ENCODE results near the gene NFIA. TPM values are rescaled to one million over a fixed set of nuclear protein-coding genes. Genes with fewer than 3 reads are reported as not detected.

NFIA gene
- total RNA-seq, 6 donors from 2014 or later, result 33.5 to 94.3 (median 44.9) TPM

- no peak overlapping the region for H3K27ac ChIP-seq
- H3K27me3 ChIP-seq, result no peaks in the 10 kb centered on the region
- no peak for DNase-seq
Measured at GRCh38 chr1:61436016-61436415, 353.7 kb downstream of the NFIA start.

GRCh38 chr1:61436491-61437120 is 354.2 kb downstream of the NFIA start:
- no peaks in the 10 kb centered on the region for H3K36me3 ChIP-seq
- H3K4me1 ChIP-seq, result peaks cover 0 to 3% (median 0%) of the 10 kb centered on the region in 4 donors
- H3K4me3 ChIP-seq, result no peak overlapping the region
- no peaks in the 10 kb centered on the region for H3K9me3 ChIP-seq
- no peak overlapping the region for H3K27ac ChIP-seq
- H3K27me3 ChIP-seq, result no peaks in the 10 kb centered on the region
- WGBS, 2 donors, result 79 to 81% methylated on average over 4 to 5 of the region's 5 CpGs
- DNase-seq (no peak), ATAC-seq (ENCODE audit: low FRiP score in 2 of 2) (no peak)
- TF ChIP-seq EP300 (IDR thresholded peaks at IDR 0.05) (no peak), POLR2A (IDR thresholded peaks at IDR 0.05) (no peak), CTCF (IDR thresholded peaks at IDR 0.05) (no peak), POLR2AphosphoS5 (IDR thresholded peaks at IDR 0.05) (no peak)

More at GRCh38 chr1:61436016-61436415, 353.7 kb downstream of the NFIA start:
- Histone ChIP-seq H3K36me3 (no peaks in the 10 kb centered on the region), H3K4me1 (peaks cover 0 to 3% (median 0%) of the 10 kb centered on the region in 4 donors), H3K9me3 (no peaks in the 10 kb centered on the region), H3K4me3 (no peak overlapping the region)
- WGBS, 2 donors, result 73 to 80% methylated on average over 3 of the region's 3 CpGs
- ATAC-seq (ENCODE audit: low FRiP score in 2 of 2), result no peak
- no peak for TF ChIP-seq POLR2AphosphoS5 (IDR thresholded peaks at IDR 0.05)
- TF ChIP-seq EP300 (IDR thresholded peaks at IDR 0.05), result no peak
- TF ChIP-seq CTCF (IDR thresholded peaks at IDR 0.05), result no peak
- TF ChIP-seq POLR2A (IDR thresholded peaks at IDR 0.05), result no peak

- WGBS, 2 donors, result 72 to 73% methylated on average over 8 of the region's 8 CpGs
Measured at GRCh38 chr1:61439234-61439633, 356.9 kb downstream of the NFIA start.

GRCh38 chr1:61441723-61442262 is 359.4 kb downstream of the NFIA start:
- peaks cover 0 to 13% (median 3%) of the 10 kb centered on the region in 4 donors for H3K4me1 ChIP-seq
- ATAC-seq (ENCODE audit: low FRiP score in 2 of 2) (no peak), DNase-seq (no peak)
- no peak overlapping the region for H3K4me3 ChIP-seq
- no peaks in the 10 kb centered on the region for H3K9me3 ChIP-seq
- TF ChIP-seq POLR2AphosphoS5 (IDR thresholded peaks at IDR 0.05) (peak in 1 of 2 donors; percentile 47), EP300 (IDR thresholded peaks at IDR 0.05) (no peak), CTCF (IDR thresholded peaks at IDR 0.05) (no peak), POLR2A (IDR thresholded peaks at IDR 0.05) (no peak)
- no peaks in the 10 kb centered on the region for H3K36me3 ChIP-seq
- no peaks in the 10 kb centered on the region for H3K27me3 ChIP-seq
- WGBS, 2 donors, result 71 to 72% methylated on average over 11 of the region's 11 CpGs
- no peak overlapping the region for H3K27ac ChIP-seq

More at GRCh38 chr1:61439234-61439633, 356.9 kb downstream of the NFIA start:
- H3K9me3 ChIP-seq, result no peaks in the 10 kb centered on the region
- DNase-seq (no peak), ATAC-seq (ENCODE audit: low FRiP score in 2 of 2) (no peak)
- H3K4me1 ChIP-seq, result peaks cover 0 to 13% (median 3%) of the 10 kb centered on the region in 4 donors
- no peak overlapping the region for H3K4me3 ChIP-seq
- H3K27ac ChIP-seq, result no peak overlapping the region
- no peaks in the 10 kb centered on the region for H3K27me3 ChIP-seq
- H3K36me3 ChIP-seq, result no peaks in the 10 kb centered on the region
- TF ChIP-seq EP300 (IDR thresholded peaks at IDR 0.05) (no peak), POLR2A (IDR thresholded peaks at IDR 0.05) (no peak), POLR2AphosphoS5 (IDR thresholded peaks at IDR 0.05) (no peak), CTCF (IDR thresholded peaks at IDR 0.05) (no peak)

All from upper lobe of left lung (tissue), 6 donors.